Stimulated activated CD4-positive, alpha-beta T cell treated with anti-CD3 and anti-CD28 coated beads, Interleukin-1b, Interleukin-23, amount 100 ng/mL, for 24 hours (primary cell): ENCODE results near the gene PFAS.
A peak's percentile ranks its signal among the peaks of the same experiment; 100 is the strongest.
"Not testable (repeated sequence)": the region's sequence is repeated elsewhere in the genome, so short reads cannot be mapped to it uniquely, and the experiment has no call there.

Source experiments
- DNase-seq, 4 experiments: peaks; one replicate each; pipeline ENCODE4 v3.0.0-alpha.2; 2020; ENCODE audit warnings: low read depth in 4 of 4, low spot score in 1 of 4

The PFAS gene

GRCh38 chr17:8248751-8249607 lies at the start of gene PFAS:
TSS of gene PFAS (plus strand) at chr17:8249289. CDS start at chr17:8253938, 4,649 bp downstream.
- peak; percentile 96 to 99 (median 96) for DNase-seq

- no peak for DNase-seq
Observed at GRCh38 chr17:8204761-8205555, 44.1 kb upstream of the PFAS start.

GRCh38 chr17:8206536-8206935 lies 42.6 kb upstream of the PFAS start:
- no peak for DNase-seq

GRCh38 chr17:8209907-8210760 lies 39.0 kb upstream of the PFAS start, which contains the start of gene AURKB:
TSS of gene AURKB (minus strand) at chr17:8210575. CDS start at chr17:8210224, 351 bp downstream.
- DNase-seq: peak in 3 of 4 experiments; percentile 76 to 90 (median 85)

- DNase-seq: no peak
Observed at GRCh38 chr17:8210761-8211458, 38.2 kb upstream of the PFAS start.

- no peak for DNase-seq
Observed at GRCh38 chr17:8212312-8213180, 36.5 kb upstream of the PFAS start.

GRCh38 chr17:8214000-8214399 lies 35.1 kb upstream of the PFAS start:
- DNase-seq: not testable (repeated sequence)

- peak; percentile 88 to 95 (median 90) for DNase-seq
Observed at GRCh38 chr17:8220783-8221662, 28.1 kb upstream of the PFAS start.

- DNase-seq: peak; percentile 68 to 92 (median 80)
Observed at GRCh38 chr17:8221663-8222379, 27.3 kb upstream of the PFAS start.

GRCh38 chr17:8222380-8222629 lies 26.8 kb upstream of the PFAS start:
- DNase-seq: no peak

- peak; percentile 75 to 89 (median 88) for DNase-seq
Observed at GRCh38 chr17:8222630-8223355, 26.3 kb upstream of the PFAS start.

GRCh38 chr17:8223356-8224126 lies 25.5 kb upstream of the PFAS start:
- DNase-seq: peak in 2 of 4 experiments; percentile 48 to 54

- DNase-seq: no peak
Observed at GRCh38 chr17:8224891-8225812, 23.9 kb upstream of the PFAS start.

- peak in 3 of 4 experiments; percentile 67 to 70 (median 69) for DNase-seq
Observed at GRCh38 chr17:8225813-8226535, 23.1 kb upstream of the PFAS start.
